GM12878 (cell line): Measurements from ENCODE around the gene C17orf107. TPM values are rescaled to one million over a fixed set of nuclear protein-coding genes. Genes with fewer than 3 reads are reported as not detected.

Experiments used
- ATAC-seq: fragments of 200-7000 bp; cut with Tn5 transposase; 3 replicates; pipeline ENCODE4 v1.9.1; 2020; ENCODE audit warnings: mild to moderate bottlenecking, moderate library complexity
- BruUV-seq: library from RNA; stranded (reverse); fragments of 400-500 nt; replicated peaks from 2 replicates; lab custom pipeline; 2021; lab: Mats Ljungman, UMichigan
- CTCF ChIA-PET: fragments of 300-600 bp; sonication (Branson Sonifier 250); formaldehyde crosslinking; extraction: SDS; loops from one replicate; lab custom pipeline; 2021; ENCODE audit warnings: inconsistent platforms; lab: Yijun Ruan, JAX
- POLR2A ChIA-PET: fragments of 350-600 bp; formaldehyde crosslinking; extraction: SDS; loops from one replicate; lab custom pipeline; 2021; ENCODE audit warnings: inconsistent platforms; lab: Charles Lee
- RAD21 ChIA-PET: fragments of 300-600 bp; sonication (Branson Sonifier 250); formaldehyde crosslinking; loops from one replicate; lab custom pipeline; 2023; ENCODE audit warnings: antibody characterized with exemption; ENCODE audit not compliant: unreplicated experiment; lab: Charles Lee
- SMC1A ChIA-PET: fragments of 300-600 bp; sonication (Branson Sonifier 250); formaldehyde crosslinking; loops from one replicate; lab custom pipeline; 2023; ENCODE audit not compliant: unreplicated experiment, uncharacterized antibody; lab: Charles Lee
- DNase-seq: peaks from one replicate; pipeline ENCODE4 v3.0.0-alpha.2; 2011; ENCODE audit warnings: low read depth, low spot score
- FAIRE-seq: peaks from 3 replicates; lab custom pipeline; 2011; peaks lifted over from hg19 to GRCh38; lab: Jason Lieb, UNC
- H2AFZ ChIP-seq: 2 replicates; pipeline ENCODE4 v1.6.0; 2011; ENCODE audit warnings: low read depth, low read length, control low read depth; ENCODE audit not compliant: control insufficient read depth
- H3K27ac ChIP-seq: 2 replicates; pipeline ENCODE4 v1.5.1; 2011; ENCODE audit warnings: control low read depth; ENCODE audit not compliant: control insufficient read depth, insufficient read depth
- H3K27me3 ChIP-seq, 2 experiments: replicated peaks in 1 of 2; 2 replicates each; pipeline versions ENCODE4 v1.6.0 to v1.6.1; 2011; ENCODE audit warnings: low read length in 1 of 2; ENCODE audit not compliant: control insufficient read depth in 2 of 2, insufficient read depth in 2 of 2
- H3K36me3 ChIP-seq, 2 experiments: 2 replicates each; pipeline ENCODE4 v1.5.1; 2011; ENCODE audit warnings: low read length in 1 of 2; ENCODE audit not compliant: control insufficient read depth in 2 of 2, insufficient read depth in 2 of 2
- H3K4me1 ChIP-seq: 2 replicates; pipeline ENCODE4 v1.6.1; 2011; ENCODE audit warnings: mild to moderate bottlenecking, low read length, moderate library complexity, mixed read lengths; ENCODE audit not compliant: control insufficient read depth, insufficient read depth
- H3K4me2 ChIP-seq: 2 replicates; pipeline ENCODE4 v1.6.0; 2011; ENCODE audit warnings: control low read depth; ENCODE audit not compliant: control insufficient read depth, insufficient read depth
- H3K4me3 ChIP-seq: fragments of 200-600 bp; sonication (generic); 2 replicates; pipeline ENCODE4 v1.5.1; 2016
- H3K79me2 ChIP-seq: 2 replicates; pipeline ENCODE4 v1.6.0; 2011; ENCODE audit warnings: low read length; ENCODE audit not compliant: control insufficient read depth, insufficient read depth
- H3K9ac ChIP-seq: 2 replicates; pipeline ENCODE4 v1.8.0; 2011; ENCODE audit warnings: low read length, control low read depth, mixed read lengths; ENCODE audit not compliant: control insufficient read depth, insufficient read depth
- H3K9me3 ChIP-seq: replicated peaks from 3 replicates; pipeline ENCODE4 v1.5.1; 2011; ENCODE audit warnings: mild to moderate bottlenecking, low read length; ENCODE audit not compliant: control insufficient read depth, insufficient read depth
- H4K20me1 ChIP-seq: 2 replicates; pipeline ENCODE4 v1.6.0; 2011; ENCODE audit not compliant: control insufficient read depth, insufficient read depth
- BHLHE40 ChIP-seq, 2 experiments: fragments of 450-650 bp in 1 of 2; IDR thresholded peaks; 2 replicates each; pipeline ENCODE4 v1.6.1; 2011 to 2017; ENCODE audit warnings: low read depth in 2 of 2, borderline replicate concordance in 1 of 2, improper control_type of control experiment in 1 of 2, low read length in 1 of 2, mild to moderate bottlenecking in 1 of 2
- CBFB ChIP-seq: IDR thresholded peaks from 2 replicates; pipeline ENCODE4 v1.6.1; 2016; ENCODE audit warnings: antibody characterized with exemption, low read depth
- EZH2 ChIP-seq: IDR thresholded peaks from 2 replicates; pipeline ENCODE4 v1.6.1; 2012; ENCODE audit warnings: low read depth, mild to moderate bottlenecking, control low read depth, inconsistent platforms, low read length, borderline replicate concordance; ENCODE audit not compliant: control insufficient read depth
- IKZF1 ChIP-seq: fragments of 450-650 bp; conservative IDR thresholded peaks from 2 replicates; pipeline ENCODE4 v1.6.1; 2017; ENCODE audit warnings: antibody characterized with exemption, mild to moderate bottlenecking
- IRF4 ChIP-seq: IDR thresholded peaks from 2 replicates; pipeline ENCODE4 v1.6.1; 2011; ENCODE audit warnings: low read depth, low read length
- JUNB ChIP-seq: IDR thresholded peaks from 2 replicates; pipeline ENCODE4 v1.6.1; 2016; ENCODE audit warnings: antibody characterized with exemption, mild to moderate bottlenecking
- MEF2A ChIP-seq: IDR thresholded peaks from 2 replicates; pipeline ENCODE4 v1.6.1; 2011; ENCODE audit warnings: low read depth, mild to moderate bottlenecking, low read length, moderate library complexity; ENCODE audit not compliant: insufficient read depth
- MYC ChIP-seq: IDR thresholded peaks from 2 replicates; pipeline ENCODE4 v1.6.1; 2011; ENCODE audit warnings: mild to moderate bottlenecking, low read length, moderate library complexity, inconsistent platforms; ENCODE audit not compliant: insufficient read depth, insufficient replicate concordance, insufficient read length, severe bottlenecking
- NFYB ChIP-seq: IDR thresholded peaks from 2 replicates; pipeline ENCODE4 v1.6.1; 2011; ENCODE audit warnings: low read depth, mild to moderate bottlenecking, low read length, improper control_type of control experiment, moderate library complexity; ENCODE audit not compliant: insufficient read depth
- NR2C2 ChIP-seq: IDR thresholded peaks from 2 replicates; pipeline ENCODE4 v1.6.1; 2011; ENCODE audit warnings: borderline replicate concordance, low read depth; ENCODE audit not compliant: control insufficient read depth, insufficient read length
- NR2F1 ChIP-seq: fragments of 450-650 bp; conservative IDR thresholded peaks from 2 replicates; pipeline ENCODE4 v1.6.1; 2017; ENCODE audit warnings: mild to moderate bottlenecking
- POU2F2 ChIP-seq: IDR thresholded peaks from 3 replicates; pipeline ENCODE4 v1.6.1; 2011; ENCODE audit warnings: low read depth, mild to moderate bottlenecking, low read length, borderline replicate concordance
- TCF3 ChIP-seq: IDR thresholded peaks from 2 replicates; pipeline ENCODE4 v1.6.1; 2012; ENCODE audit warnings: low read depth, mild to moderate bottlenecking, low read length, borderline replicate concordance; ENCODE audit not compliant: insufficient read depth
- YBX1 ChIP-seq: fragments of 450-650 bp; IDR thresholded peaks from 2 replicates; pipeline ENCODE4 v1.6.1; 2016; ENCODE audit warnings: antibody characterized with exemption
- ZNF384 ChIP-seq: IDR thresholded peaks from 2 replicates; pipeline ENCODE4 v1.6.1; 2012; ENCODE audit warnings: low read depth, mild to moderate bottlenecking, low read length, improper control_type of control experiment, borderline replicate concordance
- ZZZ3 ChIP-seq: IDR thresholded peaks from 2 replicates; pipeline ENCODE4 v1.6.1; 2011; ENCODE audit warnings: low read depth; ENCODE audit not compliant: control insufficient read depth, insufficient read length
- WGBS: methylation state at CpG from one replicate; pipeline ENCODE4 v1.1.6; 2016; ENCODE audit warnings: low lambda C conversion rate; ENCODE audit not compliant: insufficient replicate concordance, insufficient coverage; ENCODE audit errors: missing lambda C conversion rate; 5-methylcytosine and 5-hydroxymethylcytosine counted together
- in situ Hi-C: fragments of 300-500 bp; cut with MboI; formaldehyde crosslinking; loops from 9 replicates; pipeline ENCODE4 v1.14.3; 2018; ENCODE audit warnings: mixed read lengths
- intact Hi-C: fragments of 100-400 bp; cut with micrococcal nuclease; formaldehyde crosslinking; loops from one replicate; pipeline ENCODE4 v1.14.2; 2022; ENCODE audit not compliant: unreplicated experiment
- polyA plus RNA-seq, 11 experiments: library from polyadenylated mRNA; depleted of rRNA in 4 of 11; unstranded in 6 of 11; stranded (reverse) in 5 of 11; fragments of >200 nt; fragmentation: Nextera tagmentation in 4 of 11; fragmentation: Illumina TruSeq in 1 of 11; extraction: Ambion mirVana in 4 of 11; extraction: Trizol in 1 of 11; gene quantifications; 1 replicate in 1 of 11; 2 replicates in 10 of 11; pipeline versions ENCODE4 v1.2.1 to v1.2.3, GENCODE V29; 2011 to 2016; ENCODE audit warnings: inconsistent platforms in 2 of 11, missing spikeins in 2 of 11, low read depth in 1 of 11
- total RNA-seq, 4 experiments: library from RNA; depleted of rRNA in 3 of 4; stranded (reverse); fragments of >200 nt in 3 of 4; fragmentation: Illumina TruSeq in 1 of 4; extraction: Trizol in 1 of 4; gene quantifications; 2 replicates each; pipeline versions ENCODE4 v1.2.1 to v1.2.3, GENCODE V29; 2013 to 2021
- TF ChIP-seq, protein P1 (sequence below): fragments of 450-650 bp; IDR thresholded peaks from 2 replicates; pipeline ENCODE4 v1.6.1; 2016; ENCODE audit warnings: mild to moderate bottlenecking
- TF ChIP-seq, protein P2 (sequence below): fragments of 450-650 bp; IDR thresholded peaks from 2 replicates; pipeline ENCODE4 v1.6.1; 2017; ENCODE audit warnings: borderline replicate concordance

C17orf107 gene
- total and polyA plus RNA-seq, 10 of the 15 experiments (the other 5 are each of a cell fraction or from before 2014, with no cell fraction given), result 0.05 to 0.46 (median 0.11) TPM; not detected in 3

DNA sequence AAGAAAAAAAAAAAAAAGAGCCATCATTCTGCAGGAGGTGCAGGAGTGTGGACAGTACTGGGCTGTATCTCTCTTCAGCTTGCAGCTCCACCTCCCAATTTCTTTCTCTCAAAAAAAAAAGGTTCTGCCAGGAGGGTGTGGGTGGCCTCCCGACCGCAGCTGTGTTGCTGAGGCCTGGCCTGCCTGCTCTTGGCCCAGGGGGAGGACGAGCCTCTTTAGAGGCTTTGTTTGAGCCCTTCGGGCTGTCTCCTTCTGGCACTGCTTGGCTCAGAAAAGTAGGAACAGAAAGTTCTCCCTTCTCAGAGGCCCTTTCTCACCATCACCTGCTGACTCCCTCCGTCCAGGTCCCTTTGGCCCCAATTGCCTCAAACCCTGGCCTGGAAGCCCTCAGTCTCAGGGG, 22.2 kb upstream of the C17orf107 start:
- Histone ChIP-seq H3K9me3 (no peaks in the 10 kb centered on the region), H3K27me3 (no peaks in the 10 kb centered on the region), H4K20me1 (no peaks in the 10 kb centered on the region; the same call in 1 of the 2 replicates)
- ATAC-seq, result no peak
- 83% methylated on average over 5 of the region's 5 CpGs for WGBS
- CTCF ChIA-PET, result no interaction called here
- no peak for TF ChIP-seq TCF3
- no peak for TF ChIP-seq BHLHE40 (IDR thresholded peaks at IDR 0.05; ENCODE audit: borderline replicate concordance in 1 of 2, low read depth in 2 of 2, low read length in 1 of 2)
- no peak for TF ChIP-seq NR2C2
- no peak for TF ChIP-seq CBFB
- TF ChIP-seq POU2F2, result no peak
- TF ChIP-seq NFYB, result no peak
- TF ChIP-seq, protein P1, sequence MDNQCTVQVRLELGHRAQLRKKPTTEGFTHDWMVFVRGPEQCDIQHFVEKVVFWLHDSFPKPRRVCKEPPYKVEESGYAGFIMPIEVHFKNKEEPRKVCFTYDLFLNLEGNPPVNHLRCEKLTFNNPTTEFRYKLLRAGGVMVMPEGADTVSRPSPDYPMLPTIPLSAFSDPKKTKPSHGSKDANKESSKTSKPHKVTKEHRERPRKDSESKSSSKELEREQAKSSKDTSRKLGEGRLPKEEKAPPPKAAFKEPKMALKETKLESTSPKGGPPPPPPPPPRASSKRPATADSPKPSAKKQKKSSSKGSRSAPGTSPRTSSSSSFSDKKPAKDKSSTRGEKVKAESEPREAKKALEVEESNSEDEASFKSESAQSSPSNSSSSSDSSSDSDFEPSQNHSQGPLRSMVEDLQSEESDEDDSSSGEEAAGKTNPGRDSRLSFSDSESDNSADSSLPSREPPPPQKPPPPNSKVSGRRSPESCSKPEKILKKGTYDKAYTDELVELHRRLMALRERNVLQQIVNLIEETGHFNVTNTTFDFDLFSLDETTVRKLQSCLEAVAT, result no peak
- TF ChIP-seq IRF4, result no peak
- no peak for TF ChIP-seq ZZZ3
- no peak for TF ChIP-seq MYC
- TF ChIP-seq NR2F1, result no peak
- TF ChIP-seq, protein P2, sequence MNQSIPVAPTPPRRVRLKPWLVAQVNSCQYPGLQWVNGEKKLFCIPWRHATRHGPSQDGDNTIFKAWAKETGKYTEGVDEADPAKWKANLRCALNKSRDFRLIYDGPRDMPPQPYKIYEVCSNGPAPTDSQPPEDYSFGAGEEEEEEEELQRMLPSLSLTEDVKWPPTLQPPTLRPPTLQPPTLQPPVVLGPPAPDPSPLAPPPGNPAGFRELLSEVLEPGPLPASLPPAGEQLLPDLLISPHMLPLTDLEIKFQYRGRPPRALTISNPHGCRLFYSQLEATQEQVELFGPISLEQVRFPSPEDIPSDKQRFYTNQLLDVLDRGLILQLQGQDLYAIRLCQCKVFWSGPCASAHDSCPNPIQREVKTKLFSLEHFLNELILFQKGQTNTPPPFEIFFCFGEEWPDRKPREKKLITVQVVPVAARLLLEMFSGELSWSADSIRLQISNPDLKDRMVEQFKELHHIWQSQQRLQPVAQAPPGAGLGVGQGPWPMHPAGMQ, result no peak
- no peak for TF ChIP-seq EZH2
- TF ChIP-seq ZNF384, result no peak
- TF ChIP-seq YBX1, result no peak
- no peak for TF ChIP-seq JUNB
- no peak for TF ChIP-seq IKZF1
- TF ChIP-seq MEF2A, result no peak
- TF ChIP-seq, all 136 proteins: peak for 0
- peaks cover 2 to 3% of the 10 kb centered on the region in 2 experiments; a peak in 3 of 4 replicates for H3K36me3 ChIP-seq
- DNase-seq (no peak), FAIRE-seq (no peak)
- POLR2A ChIA-PET, result no interaction called here
- SMC1A ChIA-PET, result no interaction called here
- no peak overlapping the region for H3K4me3 ChIP-seq
- RAD21 ChIA-PET, result no interaction called here
- no peak overlapping the region for H3K4me2 ChIP-seq
- H3K9ac ChIP-seq, result no peak overlapping the region
- H3K4me1 ChIP-seq, result no peaks in the 10 kb centered on the region
- BruUV-seq, result no TSS peak
- H3K79me2 ChIP-seq, result no peaks in the 10 kb centered on the region
- intact Hi-C loops (no loop called here), in situ Hi-C loops (no loop called here)
- H2AFZ ChIP-seq, result no peak overlapping the region
- no peak overlapping the region for H3K27ac ChIP-seq
